ENCODE results near the gene ABCC9.
A peak's percentile ranks its signal among the peaks of the same experiment; 100 is the strongest.

- TF ChIP-seq CTCF (IDR thresholded peaks at IDR 0.05) (no peak), POLR2A (IDR thresholded peaks at IDR 0.05) (peak; percentile 46 to 67)
These were observed 166.7 kb downstream of the ABCC9 start, which contains the start of gene KCNJ8 for GRCh38 chr12:21774358-21775132.
